CD14-positive monocyte (primary cell): ENCODE results near the gene KRT74. TPM values are rescaled to one million over a fixed set of nuclear protein-coding genes. Genes with fewer than 3 reads are reported as not detected.

Source experiments
- DNase-seq, 3 donors: peaks; one replicate each; pipeline ENCODE4 v3.0.0-alpha.2; 2011 to 2022
- H2AFZ ChIP-seq: 2 replicates; pipeline ENCODE4 v1.6.0; 2012; ENCODE audit warnings: mild to moderate bottlenecking, low read depth, low read length, inconsistent platforms; ENCODE audit not compliant: insufficient read depth, poor library complexity, severe bottlenecking
- H3K27ac ChIP-seq, 2 donors: 1 replicate in 1 of 2; 2 replicates in 1 of 2; pipeline ENCODE4 v1.5.1; 2012 to 2013; ENCODE audit warnings: low read length in 2 of 2, control low read depth in 1 of 2, inconsistent platforms in 1 of 2, low read depth in 1 of 2, mild to moderate bottlenecking in 1 of 2
- H3K27me3 ChIP-seq, 2 donors: one replicate each; pipeline versions ENCODE4 v1.6.0 to v1.6.1; 2011 to 2013; ENCODE audit warnings: low read length in 2 of 2; ENCODE audit not compliant: control insufficient read depth in 2 of 2, insufficient read depth in 2 of 2
- H3K36me3 ChIP-seq, 2 donors: replicated peaks in 1 of 2; 1 replicate in 1 of 2; 2 replicates in 1 of 2; pipeline versions ENCODE4 v1.5.1 to v1.6.1; 2012 to 2013; ENCODE audit warnings: low read length in 2 of 2, control low read depth in 1 of 2, inconsistent platforms in 1 of 2, mild to moderate bottlenecking in 1 of 2; ENCODE audit not compliant: insufficient read depth in 2 of 2, control insufficient read depth in 1 of 2
- H3K4me1 ChIP-seq, 2 donors: 1 replicate in 1 of 2; 2 replicates in 1 of 2; pipeline versions ENCODE4 v1.5.1 to v1.6.1; 2012 to 2013; ENCODE audit warnings: low read length in 2 of 2, control low read depth in 1 of 2, inconsistent platforms in 1 of 2, mild to moderate bottlenecking in 1 of 2, moderate library complexity in 1 of 2; ENCODE audit not compliant: insufficient read depth in 2 of 2, control insufficient read depth in 1 of 2
- H3K4me2 ChIP-seq: replicated peaks from 2 replicates; pipeline ENCODE3; 2012; ENCODE audit warnings: low read length, moderate library complexity, mild to moderate bottlenecking; ENCODE audit not compliant: poor library complexity, severe bottlenecking; ENCODE audit errors: extremely low read depth
- H3K4me3 ChIP-seq, 3 experiments: fragments of 200-600 bp in 1 of 3; sonication (generic) in 1 of 3; replicated peaks in 1 of 3; 1 replicate in 2 of 3; 2 replicates in 1 of 3; pipeline ENCODE4 v1.5.1; 2011 to 2013; ENCODE audit warnings: low read length in 3 of 3, mild to moderate bottlenecking in 3 of 3, control low read depth in 2 of 3, low read depth in 2 of 3, inconsistent platforms in 1 of 3, moderate library complexity in 1 of 3
- H3K79me2 ChIP-seq: 2 replicates; pipeline ENCODE4 v1.6.0; 2012; ENCODE audit warnings: mild to moderate bottlenecking, control low read depth, inconsistent platforms, low read length, moderate library complexity; ENCODE audit not compliant: insufficient read depth
- H3K9ac ChIP-seq: 2 replicates; pipeline ENCODE4 v1.6.0; 2017; ENCODE audit warnings: low read length, mild to moderate bottlenecking; ENCODE audit not compliant: insufficient read depth, poor library complexity, severe bottlenecking
- H3K9me3 ChIP-seq, 2 donors: replicated peaks in 1 of 2; 1 replicate in 1 of 2; 2 replicates in 1 of 2; pipeline versions ENCODE4 v1.5.1 to v1.6.1; 2012 to 2013; ENCODE audit warnings: low read length in 2 of 2, control low read depth in 1 of 2; ENCODE audit not compliant: control insufficient read depth in 1 of 2, insufficient read depth in 1 of 2
- H4K20me1 ChIP-seq: 2 replicates; pipeline ENCODE4 v1.6.0; 2012; ENCODE audit warnings: mild to moderate bottlenecking, low read length, control low read depth, moderate library complexity; ENCODE audit not compliant: insufficient read depth
- H3K27ac Mint-ChIP-seq, 7 donors: one replicate each; pipeline ENCODE4 v1.8.0; 2020; ENCODE audit warnings: mild to moderate bottlenecking in 7 of 7, mixed read lengths in 7 of 7, moderate library complexity in 6 of 7, inconsistent platforms in 2 of 7
- H3K27me3 Mint-ChIP-seq, 3 donors: one replicate each; pipeline ENCODE4 v1.8.0; 2021 to 2022; ENCODE audit warnings: low read depth in 3 of 3, mild to moderate bottlenecking in 3 of 3, mixed read lengths in 3 of 3, moderate library complexity in 3 of 3, inconsistent platforms in 1 of 3
- H3K36me3 Mint-ChIP-seq, 2 donors: one replicate each; pipeline ENCODE4 v1.8.0; 2020; ENCODE audit warnings: mixed read lengths in 2 of 2, inconsistent platforms in 1 of 2, mild to moderate bottlenecking in 1 of 2
- H3K4me1 Mint-ChIP-seq: one replicate; pipeline ENCODE4 v1.8.0; 2020; ENCODE audit warnings: mild to moderate bottlenecking, mixed read lengths
- H3K4me3 Mint-ChIP-seq, 2 donors: one replicate each; pipeline ENCODE4 v1.8.0; 2020; ENCODE audit warnings: mild to moderate bottlenecking in 2 of 2, mixed read lengths in 2 of 2, moderate library complexity in 1 of 2
- H3K9me3 Mint-ChIP-seq, 7 donors: one replicate each; pipeline ENCODE4 v1.8.0; 2020 to 2022; ENCODE audit warnings: mixed read lengths in 7 of 7, mild to moderate bottlenecking in 6 of 7, moderate library complexity in 6 of 7, inconsistent platforms in 2 of 7
- CTCF ChIP-seq: fragments of 200-600 bp; IDR thresholded peaks from one replicate; pipeline ENCODE4 v1.8.0; 2022; ENCODE audit warnings: antibody characterized with exemption, mild to moderate bottlenecking
- WGBS: methylation state at CpG from one replicate; pipeline ENCODE4 v1.1.5; 2013; ENCODE audit warnings: missing lambda C conversion rate; ENCODE audit not compliant: insufficient coverage; 5-methylcytosine and 5-hydroxymethylcytosine counted together
- intact Hi-C, 2 donors: fragments of 100-400 bp; cut with micrococcal nuclease; formaldehyde crosslinking; loops; one replicate each; pipeline versions ENCODE4 v1.15.0 to v1.15.1; 2023
- polyA plus RNA-seq, 3 donors: library from polyadenylated mRNA; depleted of rRNA in 1 of 3; unstranded in 2 of 3; stranded (reverse) in 1 of 3; fragments of 300-500 nt in 2 of 3; fragments of >200 nt in 1 of 3; fragmentation: Illumina TruSeq in 2 of 3; gene quantifications; 1 replicate in 2 of 3; 2 replicates in 1 of 3; pipeline ENCODE4 v1.2.3, GENCODE V29; 2012 to 2021

KRT74 gene
- polyA plus RNA-seq, 3 donors: not detected

GRCh38 chr12:52591521-52591920, 17.9 kb upstream of the KRT74 start:
- Histone ChIP-seq H3K4me3 (no peak overlapping the region), H3K27ac (no peak overlapping the region), H3K4me2 (no peak overlapping the region), H3K79me2 (no peaks in the 10 kb centered on the region), H2AFZ (no peak overlapping the region), H3K36me3 (no peaks in the 10 kb centered on the region), H3K9ac (no peak overlapping the region), H4K20me1 (no peaks in the 10 kb centered on the region), H3K9me3 (no peaks in the 10 kb centered on the region), H3K27me3 (no peaks in the 10 kb centered on the region), H3K4me1 (no peaks in the 10 kb centered on the region)
- intact Hi-C loops: no loop called here
- H3K9me3 Mint-ChIP-seq: no peaks in the 10 kb centered on the region
- H3K27ac Mint-ChIP-seq: no peak overlapping the region
- 96% methylated on average over 11 of the region's 11 CpGs for WGBS
- no peak overlapping the region for H3K4me3 Mint-ChIP-seq
- no peaks in the 10 kb centered on the region for H3K4me1 Mint-ChIP-seq
- DNase-seq: no peak
- H3K27me3 Mint-ChIP-seq: peaks cover 0 to 6% (median 3%) of the 10 kb centered on the region in 3 donors
- H3K36me3 Mint-ChIP-seq: no peaks in the 10 kb centered on the region
- no peak for TF ChIP-seq CTCF

- no peaks in the 10 kb centered on the region for H3K9me3 Mint-ChIP-seq
- no peak for TF ChIP-seq CTCF
- H3K27me3 Mint-ChIP-seq: peaks cover 0 to 6% (median 2%) of the 10 kb centered on the region in 3 donors
- no peaks in the 10 kb centered on the region for H3K4me1 Mint-ChIP-seq
- no peak overlapping the region for H3K9ac ChIP-seq
- no peaks in the 10 kb centered on the region for H4K20me1 ChIP-seq
- H3K27me3 ChIP-seq: no peaks in the 10 kb centered on the region
- intact Hi-C loops: no loop called here
- H3K4me3 Mint-ChIP-seq: no peak overlapping the region
- no peaks in the 10 kb centered on the region for H3K9me3 ChIP-seq
- no peak for DNase-seq
- no peak overlapping the region for H3K27ac ChIP-seq
- H3K27ac Mint-ChIP-seq: no peak overlapping the region
- H3K79me2 ChIP-seq: no peaks in the 10 kb centered on the region
- H3K4me2 ChIP-seq: no peak overlapping the region
- no peaks in the 10 kb centered on the region for H3K36me3 Mint-ChIP-seq
- no peak overlapping the region for H3K4me3 ChIP-seq
- WGBS: 92% methylated on average over 4 of the region's 6 CpGs
- no peak overlapping the region for H2AFZ ChIP-seq
- no peaks in the 10 kb centered on the region for H3K36me3 ChIP-seq
- H3K4me1 ChIP-seq: no peaks in the 10 kb centered on the region
Observed at GRCh38 chr12:52590021-52590420, 16.4 kb upstream of the KRT74 start.
